Stomach (tissue), 9 donors: ENCODE data around the gene LRRC7. TPM values are rescaled to one million over a fixed set of nuclear protein-coding genes. Genes with fewer than 3 reads are reported as not detected.

Experiments used
- DNase-seq, 2 donors: peaks; one replicate each; pipeline versions ENCODE4 v3.0.0 to v3.0.0-alpha.2; 2013 to 2019
- H3K27ac ChIP-seq, 5 donors: fragments of 200-600 bp in 4 of 5; sonication (generic) in 4 of 5; one replicate each; pipeline ENCODE4 v1.5.1; 2013 to 2019; ENCODE audit warnings: mild to moderate bottlenecking in 1 of 5, moderate library complexity in 1 of 5
- H3K27me3 ChIP-seq, 3 donors: fragments of 200-600 bp; sonication (generic); one replicate each; pipeline ENCODE4 v1.5.1; 2017 to 2019; ENCODE audit warnings: mixed run types in 1 of 3
- H3K36me3 ChIP-seq, 4 donors: fragments of 200-600 bp; sonication (generic); 1 replicate in 3 of 4; 2 replicates in 1 of 4; pipeline ENCODE4 v1.5.1; 2016 to 2019
- H3K4me1 ChIP-seq, 4 donors: fragments of 200-600 bp; sonication (generic); one replicate each; pipeline ENCODE4 v1.5.1; 2016 to 2019
- H3K4me3 ChIP-seq, 4 donors: fragments of 200-600 bp; sonication (generic) in 3 of 4; one replicate each; pipeline ENCODE4 v1.5.1; 2016 to 2019; ENCODE audit warnings: mild to moderate bottlenecking in 1 of 4
- H3K9me3 ChIP-seq, 4 donors: fragments of 200-600 bp; sonication (generic); one replicate each; pipeline ENCODE4 v1.5.1; 2016 to 2019
- CTCF ChIP-seq, 7 experiments: fragments of 450-650 bp in 4 of 7; fragments of 200-600 bp in 3 of 7; sonication (generic) in 3 of 7; IDR thresholded peaks; one replicate each; pipeline ENCODE4 v1.5.1; 2016 to 2019; ENCODE audit warnings: antibody characterized with exemption in 7 of 7, control low read depth in 2 of 7, mild to moderate bottlenecking in 1 of 7
- EP300 ChIP-seq: sonication (generic); formaldehyde crosslinking; IDR thresholded peaks from one replicate; pipeline ENCODE4 v1.6.1; 2017; ENCODE audit warnings: antibody characterized with exemption
- POLR2A ChIP-seq, 4 donors: fragments of 450-650 bp; IDR thresholded peaks; one replicate each; pipeline ENCODE4 v1.6.1; 2016; ENCODE audit warnings: antibody characterized with exemption in 4 of 4, control low read depth in 2 of 4, mild to moderate bottlenecking in 1 of 4, moderate library complexity in 1 of 4
- POLR2AphosphoS5 ChIP-seq, 3 donors: sonication (generic); formaldehyde crosslinking; IDR thresholded peaks; one replicate each; pipeline ENCODE4 v1.6.1; 2016; ENCODE audit warnings: antibody characterized with exemption in 3 of 3
- WGBS, 5 donors: extraction: QIAGEN DNeasy Blood & Tissue Kit in 3 of 5; methylation state at CpG; one replicate each; pipeline versions ENCODE4 v1.1.5 to v1.1.7; 2013 to 2018; 5-methylcytosine and 5-hydroxymethylcytosine counted together
- intact Hi-C: fragments of 100-400 bp; cut with DNase I; formaldehyde crosslinking; loops from one replicate; pipeline ENCODE4 v1.15.1; 2023; ENCODE audit warnings: low total_unique reads
- polyA plus RNA-seq, 3 donors: library from polyadenylated mRNA; stranded (reverse); fragments of 200-250 nt; gene quantifications; one replicate each; pipeline ENCODE4 v1.2.3, GENCODE V29; 2013
- total RNA-seq, 5 donors: library from RNA; depleted of rRNA; stranded (reverse); fragments of >200 nt; gene quantifications; one replicate each; pipeline versions ENCODE4 v1.1.0 to v1.2.3, GENCODE V29; 2014 to 2016
- donor health status: healthy with polysubstance abuse.
- donor health status: Bipolar disorder and iron deficiency.
- donor health status: healthy.

The LRRC7 gene
- total and polyA plus RNA-seq, 8 donors: 0.06 to 22.4 (median 0.31) TPM; not detected in 1

- Histone ChIP-seq H3K4me3 (no peak overlapping the region), H3K4me1 (no peaks in the 10 kb centered on the region), H3K9me3 (no peaks in the 10 kb centered on the region), H3K27me3 (no peaks in the 10 kb centered on the region), H3K27ac (no peak overlapping the region), H3K36me3 (no peaks in the 10 kb centered on the region)
- 80 to 98% (median 92%) methylated on average over 2 of the region's 2 CpGs for WGBS, 5 donors
- TF ChIP-seq POLR2A (IDR thresholded peaks at IDR 0.05): no peak
- no peak for TF ChIP-seq CTCF (IDR thresholded peaks at IDR 0.05)
- no peak for TF ChIP-seq EP300
- TF ChIP-seq POLR2AphosphoS5 (IDR thresholded peaks at IDR 0.05): no peak
- no peak for DNase-seq
- intact Hi-C loops: no loop called here
Measured at GRCh38 chr1:69930396-69930795, 362.7 kb downstream of the LRRC7 start.

- DNase-seq: no peak
- Histone ChIP-seq H3K27me3 (no peaks in the 10 kb centered on the region), H3K4me3 (no peak overlapping the region), H3K4me1 (no peaks in the 10 kb centered on the region), H3K27ac (no peak overlapping the region), H3K36me3 (no peaks in the 10 kb centered on the region), H3K9me3 (no peaks in the 10 kb centered on the region)
- TF ChIP-seq POLR2A (IDR thresholded peaks at IDR 0.05) (no peak), POLR2AphosphoS5 (IDR thresholded peaks at IDR 0.05) (no peak), EP300 (no peak), CTCF (IDR thresholded peaks at IDR 0.05) (no peak)
- intact Hi-C loops: no loop called here
- WGBS, 5 donors: 75 to 93% (median 87%) methylated on average over 3 of the region's 3 CpGs
Measured at GRCh38 chr1:69932760-69933159, 365.0 kb downstream of the LRRC7 start.

- H3K4me3 ChIP-seq: no peak overlapping the region
- H3K36me3 ChIP-seq: no peaks in the 10 kb centered on the region
- H3K4me1 ChIP-seq: no peaks in the 10 kb centered on the region
- no peak for DNase-seq
- TF ChIP-seq POLR2A (IDR thresholded peaks at IDR 0.05): no peak
- TF ChIP-seq POLR2AphosphoS5 (IDR thresholded peaks at IDR 0.05): no peak
- TF ChIP-seq EP300: no peak
- no peak for TF ChIP-seq CTCF (IDR thresholded peaks at IDR 0.05)
- H3K9me3 ChIP-seq: peaks cover 0 to 6% (median 2%) of the 10 kb centered on the region in 4 donors
- H3K27ac ChIP-seq: no peak overlapping the region
- 73 to 80% (median 75%) methylated on average over 6 of the region's 6 CpGs for WGBS, 5 donors
- H3K27me3 ChIP-seq: no peaks in the 10 kb centered on the region
- intact Hi-C loops: no loop called here
Measured at GRCh38 chr1:69940231-69940630, 372.5 kb downstream of the LRRC7 start.

- H3K36me3 ChIP-seq: no peaks in the 10 kb centered on the region
- TF ChIP-seq POLR2AphosphoS5 (IDR thresholded peaks at IDR 0.05) (no peak), POLR2A (IDR thresholded peaks at IDR 0.05) (no peak), CTCF (IDR thresholded peaks at IDR 0.05) (no peak), EP300 (no peak)
- no peak overlapping the region for H3K27ac ChIP-seq
- no peak overlapping the region for H3K4me3 ChIP-seq
- intact Hi-C loops: no loop called here
- H3K4me1 ChIP-seq: no peaks in the 10 kb centered on the region
- WGBS, 5 donors: 74 to 89% (median 76%) methylated on average over 3 of the region's 3 CpGs
- DNase-seq: no peak
- H3K27me3 ChIP-seq: no peaks in the 10 kb centered on the region
- peaks cover 0 to 7% (median 4%) of the 10 kb centered on the region in 4 donors for H3K9me3 ChIP-seq
Measured at GRCh38 chr1:69940816-69941215, 373.1 kb downstream of the LRRC7 start.
